Vagina (tissue), 2 donors: ENCODE results near the gene ADAP1.

Source experiments
- POLR2A ChIP-seq, 2 donors: fragments of 450-650 bp; IDR thresholded peaks; one replicate each; pipeline ENCODE4 v1.6.1; 2017; ENCODE audit warnings: antibody characterized with exemption in 2 of 2, mild to moderate bottlenecking in 2 of 2, moderate library complexity in 2 of 2
- POLR2AphosphoS5 ChIP-seq, 2 donors: sonication (generic); formaldehyde crosslinking; IDR thresholded peaks; one replicate each; pipeline ENCODE4 v1.9.0; 2017; ENCODE audit warnings: antibody characterized with exemption in 2 of 2, mild to moderate bottlenecking in 2 of 2, low read depth in 1 of 2; ENCODE audit not compliant: insufficient read depth in 1 of 2
- TF ChIP-seq, protein P1 (sequence below), 3 experiments: fragments of 450-650 bp in 2 of 3; fragments of 200-600 bp in 1 of 3; sonication (generic) in 1 of 3; IDR thresholded peaks; one replicate each; pipeline ENCODE4 v1.5.1; 2017 to 2019; ENCODE audit warnings: antibody characterized with exemption in 3 of 3, mild to moderate bottlenecking in 2 of 3, moderate library complexity in 2 of 3

DNA sequence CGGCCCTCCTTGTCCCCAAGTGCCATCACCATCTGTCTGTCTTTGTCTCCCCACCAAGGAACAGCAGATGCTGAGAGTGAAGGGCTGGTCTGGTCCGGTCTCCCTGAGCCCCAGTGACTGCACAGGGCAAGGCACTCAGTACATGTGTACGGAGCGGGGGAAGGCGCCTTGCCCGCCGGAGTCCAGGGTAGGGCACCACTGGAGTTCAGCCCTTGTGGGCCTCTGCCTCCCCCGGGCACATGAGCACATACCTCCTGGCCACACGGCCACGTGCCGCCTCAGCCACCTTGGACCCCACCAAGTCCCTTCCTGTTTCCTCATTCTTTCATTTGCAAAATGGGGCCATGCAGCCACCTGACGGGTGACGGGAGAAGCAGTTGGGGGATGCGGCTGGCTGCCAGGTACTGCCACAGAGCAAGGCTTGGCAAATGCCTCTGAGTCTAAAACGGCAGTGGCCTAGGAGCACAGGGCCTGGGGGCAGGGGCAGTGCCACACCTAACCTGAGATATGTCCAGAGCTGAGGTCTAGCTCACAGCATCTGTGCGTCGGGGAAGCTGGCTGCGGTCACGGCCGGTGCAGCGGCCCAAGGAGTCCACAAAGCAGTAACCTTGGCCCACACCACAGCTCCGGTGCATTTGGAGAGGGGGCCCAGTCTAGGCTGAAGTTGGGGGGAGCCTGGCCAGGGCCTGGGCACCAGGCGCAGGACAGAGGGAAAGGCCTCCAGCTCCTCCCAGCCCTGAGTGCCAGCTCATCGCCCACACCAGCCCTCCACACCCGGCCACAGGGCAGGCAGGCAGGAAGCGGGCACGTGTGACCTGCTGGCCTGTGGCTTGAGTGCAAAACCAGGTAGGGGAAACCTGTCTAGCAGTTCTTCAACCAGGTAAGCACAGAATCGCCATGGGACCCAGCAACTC is 5.2 kb downstream of the ADAP1 start:
- TF ChIP-seq POLR2A (IDR thresholded peaks at IDR 0.05), result no peak
- TF ChIP-seq, protein P1, sequence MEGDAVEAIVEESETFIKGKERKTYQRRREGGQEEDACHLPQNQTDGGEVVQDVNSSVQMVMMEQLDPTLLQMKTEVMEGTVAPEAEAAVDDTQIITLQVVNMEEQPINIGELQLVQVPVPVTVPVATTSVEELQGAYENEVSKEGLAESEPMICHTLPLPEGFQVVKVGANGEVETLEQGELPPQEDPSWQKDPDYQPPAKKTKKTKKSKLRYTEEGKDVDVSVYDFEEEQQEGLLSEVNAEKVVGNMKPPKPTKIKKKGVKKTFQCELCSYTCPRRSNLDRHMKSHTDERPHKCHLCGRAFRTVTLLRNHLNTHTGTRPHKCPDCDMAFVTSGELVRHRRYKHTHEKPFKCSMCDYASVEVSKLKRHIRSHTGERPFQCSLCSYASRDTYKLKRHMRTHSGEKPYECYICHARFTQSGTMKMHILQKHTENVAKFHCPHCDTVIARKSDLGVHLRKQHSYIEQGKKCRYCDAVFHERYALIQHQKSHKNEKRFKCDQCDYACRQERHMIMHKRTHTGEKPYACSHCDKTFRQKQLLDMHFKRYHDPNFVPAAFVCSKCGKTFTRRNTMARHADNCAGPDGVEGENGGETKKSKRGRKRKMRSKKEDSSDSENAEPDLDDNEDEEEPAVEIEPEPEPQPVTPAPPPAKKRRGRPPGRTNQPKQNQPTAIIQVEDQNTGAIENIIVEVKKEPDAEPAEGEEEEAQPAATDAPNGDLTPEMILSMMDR (IDR thresholded peaks at IDR 0.05), result no peak
- TF ChIP-seq POLR2AphosphoS5 (IDR thresholded peaks at IDR 0.05; ENCODE audit: insufficient read depth in 1 of 2, low read depth in 1 of 2), result no peak
